Measurements from ENCODE around the gene SNX10. TPM values are rescaled to one million over a fixed set of nuclear protein-coding genes. Genes with fewer than 3 reads are reported as not detected.

Gene SNX10
- total and polyA plus RNA-seq, 2 of the 8 experiments (the other 6 are each of a cell fraction or from before 2014, with no cell fraction given) = 4.4 to 9.6 TPM

DNA sequence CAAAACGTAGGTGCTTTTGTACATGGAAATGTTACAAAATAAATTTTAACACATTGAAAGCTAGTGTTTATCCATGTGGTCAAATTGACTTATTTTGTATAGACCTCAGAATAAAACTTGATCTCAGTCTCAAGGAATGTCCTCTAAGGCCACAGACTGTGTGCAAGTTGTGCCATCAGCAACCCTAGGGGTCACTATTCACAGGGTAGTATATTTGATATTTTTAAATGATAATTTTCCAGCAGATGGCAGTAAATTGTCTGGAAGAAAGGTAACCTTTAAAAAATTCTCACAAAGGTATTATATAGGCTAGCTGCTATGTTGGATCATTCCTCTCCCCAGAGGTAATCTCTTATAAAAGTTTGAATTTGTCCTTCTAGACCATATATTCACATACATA is 12.9 kb upstream of the SNX10 start:
- Histone ChIP-seq H3K79me1 (ENCODE audit: low read depth, low read length) (no peaks in the 10 kb centered on the region), H4K5ac (ENCODE audit: insufficient read length, low read depth, low read length) (no peak overlapping the region), H2AK5ac (ENCODE audit: low read depth, low read length) (no peak overlapping the region), H3K18ac (ENCODE audit: extremely low read depth, low read length) (no peak overlapping the region), H2BK15ac (ENCODE audit: low read length) (no peak overlapping the region), H4K91ac (replicated peaks; ENCODE audit: insufficient read length, low read length) (no peak overlapping the region), H3K36me3 (ENCODE audit: control insufficient read depth in 2 of 4, insufficient read depth in 4 of 4, low read length in 3 of 4) (no peaks in the 10 kb centered on the region), H2BK20ac (ENCODE audit: low read length) (no peak overlapping the region), H3K9me3 (ENCODE audit: insufficient read depth in 2 of 2, low read depth in 1 of 2, low read length in 1 of 2) (peaks cover 0 to 3% of the 10 kb centered on the region in 2 experiments; a peak in 1 of 4 replicates), H2BK12ac (ENCODE audit: low read depth, low read length) (no peak overlapping the region), H3K79me2 (ENCODE audit: control insufficient read depth in 1 of 2, insufficient read depth in 2 of 2, low read length in 2 of 2) (no peaks in the 10 kb centered on the region), H3K14ac (ENCODE audit: insufficient read length) (no peak overlapping the region), H2BK120ac (replicated peaks; ENCODE audit: low read depth, low read length) (no peak overlapping the region), H3K9ac (replicated peaks in 1 of 4; ENCODE audit: extremely low read depth in 1 of 4, low read depth in 3 of 4, low read length in 3 of 4) (no peak overlapping the region), H3K4me2 (ENCODE audit: insufficient read depth in 1 of 2, low read depth in 2 of 2, low read length in 2 of 2) (no peak overlapping the region), H4K8ac (ENCODE audit: extremely low read depth, insufficient read depth, low read length) (no peak overlapping the region), H3K4me1 (replicated peaks in 1 of 4; ENCODE audit: control insufficient read depth in 3 of 4, insufficient read depth in 4 of 4, low read length in 3 of 4) (no peaks in the 10 kb centered on the region), H3K4me3 (ENCODE audit: extremely low read depth in 1 of 4, insufficient read depth in 2 of 4, low read depth in 3 of 4, low read length in 4 of 4) (no peak overlapping the region), H2AFZ (ENCODE audit: low read length) (no peak overlapping the region), H3K27me3 (replicated peaks in 1 of 4; ENCODE audit: control insufficient read depth in 3 of 4, extremely low read depth in 1 of 4, insufficient read depth in 3 of 4, low read length in 3 of 4) (no peaks in the 10 kb centered on the region), H3K4ac (replicated peaks; ENCODE audit: insufficient read length, low read depth, low read length) (no peak overlapping the region), H3K23ac (ENCODE audit: insufficient read length) (no peak overlapping the region), H3K23me2 (ENCODE audit: low read depth, low read length) (no peaks in the 10 kb centered on the region), H3K27ac (ENCODE audit: low read depth, low read length) (no peak overlapping the region), H3K56ac (replicated peaks; ENCODE audit: insufficient read length, low read depth, low read length) (no peak overlapping the region), H4K20me1 (replicated peaks in 1 of 2; ENCODE audit: control insufficient read depth in 1 of 2, insufficient read depth in 2 of 2, low read length in 2 of 2) (no peaks in the 10 kb centered on the region), H2BK5ac (ENCODE audit: low read depth, low read length) (no peak overlapping the region)
- DNase-seq (ENCODE audit: low read depth in 1 of 2, low spot score in 2 of 2) = no peak
- TF ChIP-seq BRCA1 (IDR thresholded peaks at IDR 0.05; ENCODE audit: low read depth, low read length) = no peak
- TF ChIP-seq, protein P1, sequence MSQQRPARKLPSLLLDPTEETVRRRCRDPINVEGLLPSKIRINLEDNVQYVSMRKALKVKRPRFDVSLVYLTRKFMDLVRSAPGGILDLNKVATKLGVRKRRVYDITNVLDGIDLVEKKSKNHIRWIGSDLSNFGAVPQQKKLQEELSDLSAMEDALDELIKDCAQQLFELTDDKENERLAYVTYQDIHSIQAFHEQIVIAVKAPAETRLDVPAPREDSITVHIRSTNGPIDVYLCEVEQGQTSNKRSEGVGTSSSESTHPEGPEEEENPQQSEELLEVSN (IDR thresholded peaks at IDR 0.05) = no peak
- TF ChIP-seq POLR2AphosphoS5 (IDR thresholded peaks at IDR 0.05; ENCODE audit: low read depth, low read length) = no peak
- CTCF ChIA-PET (ENCODE audit: partially characterized antibody) = interaction anchor here (0.6 to 1.3 kb wide), 2 partner anchors 62 to 401 kb away, joined by 3 read pairs; no protein-coding TSS in a partner anchor
- FAIRE-seq = no peak
- POLR2A ChIA-PET (ENCODE audit: partially characterized antibody) = no interaction called here
- WGBS, 2 experiments (ENCODE audit: extremely low coverage in 1 of 2, insufficient coverage in 1 of 2, insufficient read length in 1 of 2, insufficient replicate concordance in 2 of 2, low coverage in 1 of 2, low lambda C conversion rate in 2 of 2, missing lambda C conversion rate in 1 of 2) = 65% methylated on average over 1 of the region's 1 CpG; no CpG with 5 or more reads in 1 of the 2 experiments

Data from H1 (cell line).